Measurements from ENCODE around the gene TMEM52. TPM values are rescaled to one million over a fixed set of nuclear protein-coding genes. Genes with fewer than 3 reads are reported as not detected.

Gene TMEM52
- total RNA-seq (2014; rRNA removed; shearing (Covaris generic); ENCODE audit: low replicate concordance), result not detected in 2 replicates

DNA sequence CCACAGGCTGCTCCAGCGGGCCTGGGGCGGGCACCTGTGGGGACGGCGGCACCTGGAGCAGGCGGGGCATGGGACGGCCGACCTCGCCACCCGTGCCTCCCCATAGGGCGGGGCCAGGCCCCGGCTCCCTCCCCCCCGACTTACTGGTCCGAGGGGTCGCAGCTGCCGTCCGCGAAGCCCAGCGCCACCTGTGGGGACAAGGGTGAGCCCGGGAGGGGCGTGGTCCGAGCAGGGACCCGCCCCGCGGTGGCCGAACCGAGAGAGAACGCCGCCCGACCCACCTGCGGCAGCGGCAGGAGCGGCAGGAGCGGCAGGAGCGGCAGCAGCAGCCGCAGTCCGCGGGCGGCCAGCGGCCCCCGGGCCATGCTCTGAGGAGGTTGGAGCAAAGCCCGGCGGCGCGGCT lies at the start of gene TMEM52:
TMEM52 (minus strand) TSS at position 379 of the 403 bp plus-strand sequence; CDS start at position 365, 14 bp downstream.
- in situ Hi-C loops (cut with HindIII; ENCODE audit: low pct_unique_long_range_greater_than_20kb, low sequenced_read_pairs), result no loop called here
- DNase-seq (ENCODE audit: low read depth), result no peak

DNA sequence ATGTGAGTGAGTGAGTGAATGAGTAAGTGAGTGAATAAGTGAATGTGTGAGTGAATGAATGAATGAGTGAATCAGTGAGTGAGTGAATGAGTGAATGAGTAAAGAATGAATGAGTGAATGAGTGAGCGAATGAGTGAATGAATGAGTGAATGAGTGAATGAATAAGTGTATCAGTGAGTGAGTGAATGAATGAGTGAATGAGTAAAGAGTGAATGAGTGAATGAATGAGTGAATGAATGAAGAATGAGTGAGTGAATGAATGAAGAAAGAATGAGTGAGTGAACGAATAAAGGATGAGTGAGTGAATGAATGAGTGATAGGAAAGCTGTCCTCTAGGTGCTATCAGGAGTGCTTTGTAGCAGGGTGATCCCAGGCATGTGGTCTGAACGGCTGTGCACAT lies 48.8 kb upstream of the TMEM52 start:
- no peak for DNase-seq (ENCODE audit: low read depth)
- in situ Hi-C loops (cut with HindIII; ENCODE audit: low pct_unique_long_range_greater_than_20kb, low sequenced_read_pairs), result no loop called here

DNA sequence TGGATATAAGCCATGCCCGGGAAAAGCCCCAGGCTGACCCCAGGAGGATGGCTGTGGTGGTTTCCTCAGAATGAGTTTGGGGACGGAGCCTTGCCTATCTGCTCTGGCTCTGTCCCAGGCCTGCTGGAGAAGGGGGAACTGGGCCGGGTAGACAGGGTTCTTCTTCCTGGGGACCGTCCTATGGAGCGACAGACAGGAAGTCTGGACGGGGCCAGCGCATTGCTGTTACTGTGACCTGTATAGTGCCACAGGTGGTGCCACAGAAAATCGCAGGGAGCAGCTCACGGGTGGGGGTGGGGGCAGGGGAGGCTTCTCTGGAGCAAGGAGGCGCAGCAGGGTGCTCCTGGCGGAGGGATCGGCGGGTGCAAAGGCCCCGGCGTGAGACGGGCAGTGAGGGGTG lies 48.1 kb upstream of the TMEM52 start:
- no peak for DNase-seq (ENCODE audit: low read depth)
- in situ Hi-C loops (cut with HindIII; ENCODE audit: low pct_unique_long_range_greater_than_20kb, low sequenced_read_pairs), result no loop called here

- in situ Hi-C loops (cut with HindIII; ENCODE audit: low pct_unique_long_range_greater_than_20kb, low sequenced_read_pairs), result no loop called here
- no peak for DNase-seq (ENCODE audit: low read depth)
Measured at GRCh38 chr1:1966071-1966740, 47.1 kb upstream of the TMEM52 start.

DNA sequence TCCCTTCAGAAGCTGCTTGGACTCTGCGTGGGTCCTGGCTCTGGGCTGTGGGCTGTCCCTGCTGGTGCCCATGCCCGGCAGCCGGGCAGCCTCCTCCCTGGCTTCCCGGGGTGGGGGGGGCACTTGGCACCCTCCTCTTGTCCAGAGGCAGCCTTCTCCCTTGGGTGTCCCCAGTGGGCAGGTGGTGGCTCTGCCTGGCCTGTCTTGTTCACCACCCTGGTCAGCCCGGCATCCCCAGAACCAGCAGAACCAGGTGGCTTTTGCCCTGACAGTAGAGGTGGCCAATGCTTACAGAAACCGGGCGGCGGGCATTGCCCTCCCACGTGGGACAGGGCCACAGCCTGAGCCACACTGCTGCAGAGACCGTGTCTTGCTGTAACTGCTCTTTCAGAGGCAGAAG lies 46.5 kb upstream of the TMEM52 start:
- in situ Hi-C loops (cut with HindIII; ENCODE audit: low pct_unique_long_range_greater_than_20kb, low sequenced_read_pairs), result no loop called here
- DNase-seq (ENCODE audit: low read depth), result no peak

DNA sequence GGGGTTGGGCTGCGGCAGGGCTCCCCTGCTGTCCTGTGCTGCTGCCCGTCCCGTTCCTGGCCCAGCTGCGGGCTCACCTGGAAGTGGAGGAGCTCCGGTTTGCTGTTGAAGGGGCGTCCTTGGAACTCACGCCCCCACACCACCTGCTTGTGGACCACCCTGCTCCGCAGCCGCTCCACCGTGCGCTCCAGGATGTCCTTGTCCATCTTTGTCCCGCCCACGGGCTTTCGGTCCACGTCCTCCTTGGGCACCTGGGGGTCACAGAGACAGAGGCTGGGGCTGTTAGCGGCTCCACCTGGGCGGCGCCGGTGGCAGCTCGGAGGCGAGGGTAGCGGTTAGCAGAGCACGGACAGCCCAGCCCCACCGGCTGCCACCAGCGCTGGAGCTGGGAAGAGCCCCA lies 45.7 kb upstream of the TMEM52 start:
- in situ Hi-C loops (cut with HindIII; ENCODE audit: low pct_unique_long_range_greater_than_20kb, low sequenced_read_pairs), result no loop called here
- DNase-seq (ENCODE audit: low read depth), result no peak

- DNase-seq (ENCODE audit: low read depth), result no peak
- in situ Hi-C loops (cut with HindIII; ENCODE audit: low pct_unique_long_range_greater_than_20kb, low sequenced_read_pairs), result no loop called here
Measured at GRCh38 chr1:1963570-1963969, 44.5 kb upstream of the TMEM52 start.

DNA sequence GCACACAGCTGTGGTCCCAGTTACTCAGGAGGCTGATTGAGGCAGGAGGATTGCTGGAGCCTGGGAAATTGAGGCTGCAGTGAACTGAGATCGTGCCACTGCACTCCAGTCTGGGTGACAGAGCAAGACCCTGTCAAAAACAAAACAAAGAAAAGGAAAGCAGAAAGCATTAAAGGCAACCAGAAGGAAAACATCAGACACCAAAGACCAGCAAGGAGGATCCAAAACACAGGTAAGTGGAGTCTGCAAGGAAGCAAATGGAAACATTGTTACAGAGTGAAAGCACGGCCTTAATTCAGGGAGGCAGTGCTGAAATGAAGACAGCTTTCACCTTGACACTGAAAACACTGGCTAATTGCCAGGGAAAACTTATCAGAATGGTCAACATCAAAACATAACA lies 43.7 kb upstream of the TMEM52 start:
- DNase-seq (ENCODE audit: low read depth), result no peak
- in situ Hi-C loops (cut with HindIII; ENCODE audit: low pct_unique_long_range_greater_than_20kb, low sequenced_read_pairs), result no loop called here

- DNase-seq (ENCODE audit: low read depth), result no peak
- in situ Hi-C loops (cut with HindIII; ENCODE audit: low pct_unique_long_range_greater_than_20kb, low sequenced_read_pairs), result no loop called here
Measured at GRCh38 chr1:1960480-1961196, 41.6 kb upstream of the TMEM52 start.

DNA sequence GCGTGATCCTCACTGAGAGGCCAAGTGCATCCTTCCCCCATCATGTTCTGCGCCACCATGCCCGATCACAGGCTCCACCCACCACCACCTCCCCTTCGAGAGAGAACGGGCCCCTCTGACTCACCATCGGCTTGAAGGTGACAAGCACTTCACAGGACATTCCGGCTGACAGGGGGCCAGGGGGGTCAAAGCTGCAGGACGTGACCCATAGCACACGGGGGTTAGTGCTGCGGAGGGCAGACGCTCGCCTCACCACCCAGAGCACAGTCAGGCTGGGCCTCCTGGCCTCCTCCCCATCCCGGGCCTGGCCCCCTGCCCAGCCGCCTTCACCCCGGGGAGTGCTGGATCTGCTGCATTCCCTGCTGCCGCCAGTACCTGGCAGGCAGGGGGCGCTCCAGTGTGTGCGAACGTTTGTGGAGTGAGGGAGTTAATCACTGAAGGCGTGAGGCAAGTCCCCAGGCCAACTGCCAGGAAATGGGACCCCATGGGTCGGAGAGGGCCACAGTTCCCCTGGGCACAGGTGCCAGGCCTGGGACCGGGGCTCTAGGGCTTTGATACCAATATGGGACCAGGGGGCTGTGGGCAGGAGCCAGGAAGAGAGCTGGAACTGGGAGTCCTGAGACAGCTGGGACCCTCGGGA lies 40.9 kb upstream of the TMEM52 start:
- in situ Hi-C loops (cut with HindIII; ENCODE audit: low pct_unique_long_range_greater_than_20kb, low sequenced_read_pairs), result no loop called here
- DNase-seq (ENCODE audit: low read depth), result peak; percentile 74

DNA sequence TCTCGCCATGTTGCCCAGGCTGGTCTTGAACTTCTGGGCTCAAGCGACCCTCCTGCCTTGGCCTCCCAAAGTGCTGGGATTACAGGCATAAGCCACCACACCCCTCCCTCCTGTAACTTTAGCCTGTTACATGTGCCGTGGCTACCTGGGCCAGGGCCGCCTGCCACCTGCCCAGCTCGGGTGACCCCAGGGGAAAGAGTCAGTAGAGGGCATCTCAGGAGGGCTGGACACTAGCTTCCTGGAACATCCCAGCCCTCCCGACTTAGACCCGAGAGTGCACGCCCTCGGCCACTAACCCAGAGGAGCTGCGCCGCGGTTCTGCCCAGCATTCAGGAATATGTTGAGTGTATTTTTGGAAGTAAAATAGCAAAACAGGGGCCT lies 40.4 kb upstream of the TMEM52 start:
- in situ Hi-C loops (cut with HindIII; ENCODE audit: low pct_unique_long_range_greater_than_20kb, low sequenced_read_pairs), result no loop called here

DNA sequence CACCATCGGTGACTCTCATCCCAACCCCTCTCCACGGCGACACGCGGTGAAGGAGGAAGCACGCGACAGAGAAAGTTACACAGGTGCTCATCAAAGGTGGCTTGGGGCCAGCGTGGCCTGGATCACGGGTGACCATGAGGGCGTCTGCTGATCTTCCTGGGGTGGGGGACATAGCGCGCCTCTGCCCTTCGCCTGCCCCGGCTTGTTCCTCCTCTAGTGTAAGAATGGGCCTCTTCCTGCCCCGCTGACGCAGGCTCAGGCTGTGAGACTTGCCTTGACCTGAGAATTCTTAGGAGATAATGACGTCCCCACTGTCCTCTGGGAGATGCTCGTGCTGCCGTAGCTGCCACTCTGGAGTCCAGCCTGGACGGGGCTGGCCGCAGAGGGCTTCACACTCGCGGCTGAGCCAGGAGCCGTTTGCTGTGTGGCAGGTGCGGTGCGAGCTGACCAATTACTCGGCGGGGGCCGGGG lies 39.0 kb upstream of the TMEM52 start:
- in situ Hi-C loops (cut with HindIII; ENCODE audit: low pct_unique_long_range_greater_than_20kb, low sequenced_read_pairs), result no loop called here
- DNase-seq (ENCODE audit: low read depth), result no peak

More for the DNA sequence above, 40.4 kb upstream of the TMEM52 start:
- no peak for DNase-seq (ENCODE audit: low read depth)

- DNase-seq (ENCODE audit: low read depth), result no peak
- in situ Hi-C loops (cut with HindIII; ENCODE audit: low pct_unique_long_range_greater_than_20kb, low sequenced_read_pairs), result no loop called here
Measured at GRCh38 chr1:1957533-1957961, 38.5 kb upstream of the TMEM52 start.

- in situ Hi-C loops (cut with HindIII; ENCODE audit: low pct_unique_long_range_greater_than_20kb, low sequenced_read_pairs), result no loop called here
- no peak for DNase-seq (ENCODE audit: low read depth)
Measured at GRCh38 chr1:1956586-1957532, 37.8 kb upstream of the TMEM52 start.

DNA sequence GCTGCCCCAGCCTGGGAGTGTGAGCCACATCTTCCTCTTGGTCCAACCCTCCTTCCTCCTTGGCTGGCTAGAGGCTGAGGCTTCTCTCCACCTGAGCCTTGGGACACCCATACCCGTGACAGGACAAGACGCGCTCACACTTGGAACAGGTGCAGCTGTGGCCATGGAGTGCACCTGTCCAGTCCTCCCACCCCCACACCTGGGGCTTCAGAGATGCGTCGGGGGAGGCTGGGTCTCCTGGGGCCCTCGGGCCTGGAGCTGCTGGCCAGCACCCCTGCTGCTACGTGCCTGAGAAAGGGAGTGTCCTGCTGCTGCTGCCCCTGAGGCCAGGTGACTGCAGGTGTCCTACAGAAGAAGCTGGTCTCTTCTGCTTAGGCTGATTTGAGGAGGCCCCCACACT lies 37.0 kb upstream of the TMEM52 start:
- no peak for DNase-seq (ENCODE audit: low read depth)
- in situ Hi-C loops (cut with HindIII; ENCODE audit: low pct_unique_long_range_greater_than_20kb, low sequenced_read_pairs), result no loop called here

GRCh38 chr1:1955621-1956094 lies 36.6 kb upstream of the TMEM52 start:
- no peak for DNase-seq (ENCODE audit: low read depth)
- in situ Hi-C loops (cut with HindIII; ENCODE audit: low pct_unique_long_range_greater_than_20kb, low sequenced_read_pairs), result no loop called here

GRCh38 chr1:1954831-1955441 lies 35.9 kb upstream of the TMEM52 start:
- in situ Hi-C loops (cut with HindIII; ENCODE audit: low pct_unique_long_range_greater_than_20kb, low sequenced_read_pairs), result no loop called here
- no peak for DNase-seq (ENCODE audit: low read depth)

- no peak for DNase-seq (ENCODE audit: low read depth)
- in situ Hi-C loops (cut with HindIII; ENCODE audit: low pct_unique_long_range_greater_than_20kb, low sequenced_read_pairs), result no loop called here
Measured at GRCh38 chr1:1954015-1954414, 34.9 kb upstream of the TMEM52 start.
